Measurements from ENCODE around the gene RPL28.
A peak's percentile ranks its signal among the peaks of the same experiment; 100 is the strongest.

The RPL28 gene

GRCh38 chr19:55391191-55391670 lies 5.5 kb downstream of the RPL28 start:
- no peak overlapping the region for H2BK5ac ChIP-seq (ENCODE audit: low read length)
- no peak overlapping the region for H2BK15ac ChIP-seq (ENCODE audit: low read length)
- H3K23ac ChIP-seq (ENCODE audit: low read depth, low read length, poor library complexity), result peak overlapping the region; percentile 17
- no peak overlapping the region for H4K8ac ChIP-seq (ENCODE audit: low read depth, low read length)
- H3K9me3 ChIP-seq (replicated peaks in 1 of 2; ENCODE audit: control insufficient read depth in 2 of 2, insufficient read depth in 1 of 2, low read depth in 1 of 2, low read length in 2 of 2), result no peaks in the 10 kb centered on the region
- no peak overlapping the region for H2BK120ac ChIP-seq (ENCODE audit: low read depth, low read length)
- H3K4me3 ChIP-seq (ENCODE audit: low read length in 2 of 2), result no peak overlapping the region
- H3K4me2 ChIP-seq (ENCODE audit: insufficient read depth, low read length, poor library complexity, severe bottlenecking), result no peak overlapping the region
- no CpG with 5 or more reads among the region's 12 CpGs for WGBS, 2 donors (ENCODE audit: extremely low coverage in 2 of 2, insufficient read length in 2 of 2, insufficient replicate concordance in 1 of 2)
- H3K18ac ChIP-seq (ENCODE audit: low read length), result no peak overlapping the region
- H3K4me1 ChIP-seq (ENCODE audit: control insufficient read depth in 2 of 2, insufficient read depth in 1 of 2, low read depth in 1 of 2, low read length in 2 of 2), result peaks cover 28 to 35% of the 10 kb centered on the region in 2 donors
- peaks cover 44 to 57% of the 10 kb centered on the region in 2 donors for H3K36me3 ChIP-seq (replicated peaks in 1 of 2; ENCODE audit: control insufficient read depth in 2 of 2, insufficient read depth in 2 of 2, low read length in 2 of 2)
- H4K91ac ChIP-seq (ENCODE audit: low read depth, low read length, poor library complexity), result no peak overlapping the region
- H3K27ac ChIP-seq (replicated peaks; ENCODE audit: low read length), result no peak overlapping the region
- peak overlapping the region; percentile 9 for H3K9ac ChIP-seq (ENCODE audit: low read depth, low read length, poor library complexity)
- H2AFZ ChIP-seq (ENCODE audit: low read length), result no peak overlapping the region
- no peak overlapping the region for H3K14ac ChIP-seq (ENCODE audit: low read length)
- peak overlapping the region; percentile 50 for H2BK12ac ChIP-seq (ENCODE audit: low read length)
- H3K27me3 ChIP-seq (ENCODE audit: control insufficient read depth in 3 of 3, insufficient read depth in 3 of 3, low read depth in 1 of 3, low read length in 3 of 3), result no peaks in the 10 kb centered on the region
- H2AK5ac ChIP-seq (ENCODE audit: low read depth, low read length), result no peak overlapping the region
- DNase-seq (ENCODE audit: low spot score), result no peak
- H3K4ac ChIP-seq (ENCODE audit: low read length), result no peak overlapping the region
- peaks cover 24% of the 10 kb centered on the region for H3K79me1 ChIP-seq (ENCODE audit: low read depth, low read length)

DNA sequence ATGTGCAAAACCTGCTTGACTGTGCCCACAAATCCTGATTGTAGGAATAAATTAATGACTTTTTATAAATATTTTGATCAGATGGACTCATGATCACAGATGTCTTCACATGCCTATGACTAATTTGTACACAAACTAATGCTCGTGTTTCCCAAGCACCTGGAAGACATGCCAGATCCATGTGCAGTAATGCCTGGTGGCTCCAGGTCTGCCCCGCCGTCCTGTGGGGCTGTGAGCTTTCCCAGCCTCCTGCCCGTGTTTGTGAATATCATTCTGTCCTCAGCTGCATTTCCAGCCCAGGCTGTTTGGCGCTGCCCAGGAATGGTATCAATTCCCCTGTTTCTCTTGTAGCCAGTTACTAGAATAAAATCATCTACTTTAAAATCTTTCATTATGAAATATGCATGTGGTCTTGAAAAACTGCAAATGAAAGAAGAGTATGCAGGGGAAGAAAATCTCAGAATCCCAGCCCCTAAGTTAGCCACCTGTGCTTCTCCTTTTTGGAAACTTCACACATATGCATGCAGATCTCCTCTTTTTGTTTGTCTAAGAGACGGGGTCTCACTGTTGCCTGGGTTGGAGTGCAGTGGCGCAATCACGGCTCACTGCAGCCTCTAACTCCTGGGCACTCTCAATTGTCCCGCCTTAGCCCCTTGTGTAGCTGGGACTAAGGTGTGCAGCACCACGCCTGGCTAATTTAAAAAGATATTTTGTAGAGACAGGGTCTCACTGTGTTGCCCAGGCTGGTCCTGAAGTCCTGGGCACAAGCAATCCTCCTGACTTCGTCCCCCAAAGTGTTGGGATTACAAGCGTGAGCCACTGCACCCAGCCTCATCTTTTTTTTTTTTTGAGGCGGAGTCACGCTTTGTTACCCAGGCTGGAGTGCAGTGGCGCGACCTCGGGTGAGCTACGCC lies 6.2 kb downstream of the RPL28 start:
- Histone ChIP-seq H3K23ac (ENCODE audit: low read depth, low read length, poor library complexity) (no peak overlapping the region), H3K14ac (ENCODE audit: low read length) (no peak overlapping the region), H3K9me3 (replicated peaks in 1 of 2; ENCODE audit: control insufficient read depth in 2 of 2, insufficient read depth in 1 of 2, low read depth in 1 of 2, low read length in 2 of 2) (no peaks in the 10 kb centered on the region), H3K4me3 (ENCODE audit: low read length in 2 of 2) (no peak overlapping the region), H3K4ac (ENCODE audit: low read length) (no peak overlapping the region), H3K79me1 (ENCODE audit: low read depth, low read length) (peaks cover 19% of the 10 kb centered on the region), H2AFZ (ENCODE audit: low read length) (no peak overlapping the region), H3K4me2 (ENCODE audit: insufficient read depth, low read length, poor library complexity, severe bottlenecking) (no peak overlapping the region), H2BK5ac (ENCODE audit: low read length) (no peak overlapping the region), H2AK5ac (ENCODE audit: low read depth, low read length) (no peak overlapping the region), H3K18ac (ENCODE audit: low read length) (no peak overlapping the region), H2BK120ac (ENCODE audit: low read depth, low read length) (no peak overlapping the region), H3K4me1 (ENCODE audit: control insufficient read depth in 2 of 2, insufficient read depth in 1 of 2, low read depth in 1 of 2, low read length in 2 of 2) (peaks cover 21 to 31% of the 10 kb centered on the region in 2 donors), H4K91ac (ENCODE audit: low read depth, low read length, poor library complexity) (no peak overlapping the region), H3K27ac (replicated peaks; ENCODE audit: low read length) (peak overlapping the region; percentile 43), H3K36me3 (replicated peaks in 1 of 2; ENCODE audit: control insufficient read depth in 2 of 2, insufficient read depth in 2 of 2, low read length in 2 of 2) (peaks cover 43 to 51% of the 10 kb centered on the region in 2 donors), H3K9ac (ENCODE audit: low read depth, low read length, poor library complexity) (no peak overlapping the region), H3K27me3 (ENCODE audit: control insufficient read depth in 3 of 3, insufficient read depth in 3 of 3, low read depth in 1 of 3, low read length in 3 of 3) (no peaks in the 10 kb centered on the region), H2BK12ac (ENCODE audit: low read length) (no peak overlapping the region), H4K8ac (ENCODE audit: low read depth, low read length) (no peak overlapping the region), H2BK15ac (ENCODE audit: low read length) (no peak overlapping the region)
- WGBS, 2 donors (ENCODE audit: extremely low coverage in 2 of 2, insufficient read length in 2 of 2, insufficient replicate concordance in 1 of 2), result no CpG with 5 or more reads among the region's 18 CpGs
- no peak for DNase-seq (ENCODE audit: low spot score)

GRCh38 chr19:55392820-55393761 lies 7.4 kb downstream of the RPL28 start:
- peak overlapping the region; percentile 61 for H2BK5ac ChIP-seq (ENCODE audit: low read length)
- no peaks in the 10 kb centered on the region for H3K27me3 ChIP-seq (ENCODE audit: control insufficient read depth in 3 of 3, insufficient read depth in 3 of 3, low read depth in 1 of 3, low read length in 3 of 3)
- H2AK5ac ChIP-seq (ENCODE audit: low read depth, low read length), result no peak overlapping the region
- no peak overlapping the region for H3K4me3 ChIP-seq (ENCODE audit: low read length in 2 of 2)
- no peak overlapping the region for H3K23ac ChIP-seq (ENCODE audit: low read depth, low read length, poor library complexity)
- no peak overlapping the region for H4K8ac ChIP-seq (ENCODE audit: low read depth, low read length)
- no peak overlapping the region for H2BK12ac ChIP-seq (ENCODE audit: low read length)
- no peak overlapping the region for H4K91ac ChIP-seq (ENCODE audit: low read depth, low read length, poor library complexity)
- H2BK15ac ChIP-seq (ENCODE audit: low read length), result no peak overlapping the region
- peaks cover 32 to 40% of the 10 kb centered on the region in 2 donors for H3K36me3 ChIP-seq (replicated peaks in 1 of 2; ENCODE audit: control insufficient read depth in 2 of 2, insufficient read depth in 2 of 2, low read length in 2 of 2)
- no CpG with 5 or more reads among the region's 18 CpGs for WGBS, 2 donors (ENCODE audit: extremely low coverage in 2 of 2, insufficient read length in 2 of 2, insufficient replicate concordance in 1 of 2)
- H3K4me2 ChIP-seq (ENCODE audit: insufficient read depth, low read length, poor library complexity, severe bottlenecking), result no peak overlapping the region
- no peak overlapping the region for H3K4ac ChIP-seq (ENCODE audit: low read length)
- H3K9ac ChIP-seq (ENCODE audit: low read depth, low read length, poor library complexity), result no peak overlapping the region
- H3K27ac ChIP-seq (replicated peaks; ENCODE audit: low read length), result no peak overlapping the region
- H3K9me3 ChIP-seq (replicated peaks in 1 of 2; ENCODE audit: control insufficient read depth in 2 of 2, insufficient read depth in 1 of 2, low read depth in 1 of 2, low read length in 2 of 2), result no peaks in the 10 kb centered on the region
- peaks cover 10 to 20% of the 10 kb centered on the region in 2 donors for H3K4me1 ChIP-seq (ENCODE audit: control insufficient read depth in 2 of 2, insufficient read depth in 1 of 2, low read depth in 1 of 2, low read length in 2 of 2)
- no peak for DNase-seq (ENCODE audit: low spot score)
- peaks cover 9% of the 10 kb centered on the region for H3K79me1 ChIP-seq (ENCODE audit: low read depth, low read length)
- no peak overlapping the region for H3K14ac ChIP-seq (ENCODE audit: low read length)
- no peak overlapping the region for H2BK120ac ChIP-seq (ENCODE audit: low read depth, low read length)
- H3K18ac ChIP-seq (ENCODE audit: low read length), result peak overlapping the region; percentile 83
- H2AFZ ChIP-seq (ENCODE audit: low read length), result no peak overlapping the region

All from neuronal stem cell (in vitro differentiated cells).